Measurements from ENCODE around the gene FOXRED2. TPM values are rescaled to one million over a fixed set of nuclear protein-coding genes. Genes with fewer than 3 reads are reported as not detected.
A peak's percentile ranks its signal among the peaks of the same experiment; 100 is the strongest.

The FOXRED2 gene
- total RNA-seq (2014; rRNA removed; shearing (Covaris generic)) (16.2 and 22.6 TPM in 2 replicates), total RNA-seq (2022) (40.6 and 48.3 TPM in 2 replicates), Bru-seq, nascent RNA (percentile 55 among the genes with signal in this experiment), BruChase-seq, experiment 1, labeled RNA remaining after a 6-hour chase (percentile 75 among the genes with signal in this experiment), BruChase-seq, experiment 2, labeled RNA remaining after a 2-hour chase (percentile 65 among the genes with signal in this experiment)
- long read RNA-seq, full-length matches to known transcripts: 9 of 48 reads
- long read RNA-seq, partial matches to known transcripts: 7 of 48 reads
- long read RNA-seq, other reads (novel, unspliced or antisense): 32 of 48 reads

DNA sequence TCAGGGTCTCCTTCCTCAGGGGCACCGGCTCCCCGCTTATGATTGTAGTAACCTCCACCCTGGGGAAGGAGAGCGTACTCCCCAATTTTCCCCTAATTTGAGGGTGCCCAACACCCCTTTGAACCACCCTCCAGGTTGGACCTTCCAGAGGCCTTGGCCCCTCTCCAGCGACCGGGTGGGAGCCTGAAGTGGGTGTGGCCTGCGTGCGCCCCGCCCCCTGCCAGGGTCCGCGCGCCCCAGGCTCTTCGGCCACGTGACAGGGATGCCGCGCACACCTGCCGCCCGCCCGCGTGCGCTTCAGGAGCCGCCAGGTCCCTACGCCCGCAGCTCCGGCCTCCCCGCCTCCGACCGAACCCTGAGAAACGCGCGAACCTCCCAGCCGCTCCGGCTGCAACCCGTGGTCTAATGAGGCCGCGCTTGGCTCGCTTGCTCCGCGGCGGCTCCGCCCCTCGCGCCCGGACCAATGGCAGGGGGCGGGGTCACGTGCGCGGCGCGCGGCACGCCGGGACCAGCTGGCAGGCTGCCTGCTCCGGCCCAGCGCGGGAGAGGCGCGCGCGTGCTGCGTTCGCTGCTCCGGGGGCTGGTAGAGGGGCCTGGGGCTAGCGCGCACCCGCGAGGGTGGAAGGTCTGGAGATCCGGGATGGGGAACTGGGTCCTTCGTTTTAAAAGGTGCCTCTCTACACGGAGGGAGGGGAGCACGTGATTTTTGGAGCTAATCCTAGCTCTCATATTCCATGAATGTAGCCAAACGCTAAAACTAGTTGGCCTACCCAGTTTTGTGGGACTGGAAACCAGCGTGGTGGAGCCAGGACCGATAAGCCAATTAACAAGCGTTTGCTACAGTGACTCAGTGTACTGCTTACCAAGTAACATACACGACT is at the start of gene FOXRED2:
Gene FOXRED2, minus strand, starts transcription at position 404 of the 881 bp plus-strand sequence. CDS start 618 bp downstream, outside the sequence.
- Histone ChIP-seq H3K27ac (ENCODE audit: low read depth, low read length, poor library complexity, severe bottlenecking) (peak within 1 kb of the TSS; percentile 73), H3K9me2 (ENCODE audit: insufficient read depth, low read length) (no peaks in the 10 kb centered on the region), H3K9me3 (ENCODE audit: low read length) (no peaks in the 10 kb centered on the region), H2AFZ (ENCODE audit: low read length) (peak within 1 kb of the TSS; percentile 78), H3K4me3 (ENCODE audit: low read depth, low read length, poor library complexity, severe bottlenecking) (peak within 1 kb of the TSS; percentile 71), H3K4me2 (ENCODE audit: low read length) (peak within 1 kb of the TSS; percentile 84), H4K20me1 (ENCODE audit: insufficient read depth, low read length) (no peaks in the 10 kb centered on the region), H3K36me3 (ENCODE audit: insufficient read depth, low read length) (peaks cover 42% of the 10 kb centered on the region), H3K79me2 (ENCODE audit: insufficient read depth, low read depth, low read length) (0 out of 2 replicates have a peak, but pooled peaks cover 7% of the 10 kb centered on the region), H3K4me1 (ENCODE audit: insufficient read depth, low read length, poor library complexity, severe bottlenecking) (peaks cover 29% of the 10 kb centered on the region)
- TF ChIP-seq EZH2phosphoT487 (IDR thresholded peaks at IDR 0.05; ENCODE audit: borderline replicate concordance, low read depth, low read length): no peak
- TF ChIP-seq, protein P1, sequence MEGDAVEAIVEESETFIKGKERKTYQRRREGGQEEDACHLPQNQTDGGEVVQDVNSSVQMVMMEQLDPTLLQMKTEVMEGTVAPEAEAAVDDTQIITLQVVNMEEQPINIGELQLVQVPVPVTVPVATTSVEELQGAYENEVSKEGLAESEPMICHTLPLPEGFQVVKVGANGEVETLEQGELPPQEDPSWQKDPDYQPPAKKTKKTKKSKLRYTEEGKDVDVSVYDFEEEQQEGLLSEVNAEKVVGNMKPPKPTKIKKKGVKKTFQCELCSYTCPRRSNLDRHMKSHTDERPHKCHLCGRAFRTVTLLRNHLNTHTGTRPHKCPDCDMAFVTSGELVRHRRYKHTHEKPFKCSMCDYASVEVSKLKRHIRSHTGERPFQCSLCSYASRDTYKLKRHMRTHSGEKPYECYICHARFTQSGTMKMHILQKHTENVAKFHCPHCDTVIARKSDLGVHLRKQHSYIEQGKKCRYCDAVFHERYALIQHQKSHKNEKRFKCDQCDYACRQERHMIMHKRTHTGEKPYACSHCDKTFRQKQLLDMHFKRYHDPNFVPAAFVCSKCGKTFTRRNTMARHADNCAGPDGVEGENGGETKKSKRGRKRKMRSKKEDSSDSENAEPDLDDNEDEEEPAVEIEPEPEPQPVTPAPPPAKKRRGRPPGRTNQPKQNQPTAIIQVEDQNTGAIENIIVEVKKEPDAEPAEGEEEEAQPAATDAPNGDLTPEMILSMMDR (conservative IDR thresholded peaks at IDR 0.05; ENCODE audit: low read length): no peak
- BruUV-seq (replicated peaks): no TSS peak
- ChIA-PET CTCF (ENCODE audit: unreplicated experiment) (no interaction called here), POLR2A (interaction anchor here (0.6 to 4.2 kb wide), 5 partner anchors 9 to 21 kb away, joined by 3 to 14 read pairs (median 3); no protein-coding TSS in a partner anchor)
- peak; percentile 94 for DNase-seq (ENCODE audit: low spot score)
- intact Hi-C loops (cut with micrococcal nuclease; ENCODE audit: unreplicated experiment): no loop called here

- H3K79me2 ChIP-seq (ENCODE audit: insufficient read depth, low read depth, low read length): no peaks in the 10 kb centered on the region
- H3K9me3 ChIP-seq (ENCODE audit: low read length): no peaks in the 10 kb centered on the region
- TF ChIP-seq EZH2phosphoT487 (IDR thresholded peaks at IDR 0.05; ENCODE audit: borderline replicate concordance, low read depth, low read length): no peak
- TF ChIP-seq, protein P1 (conservative IDR thresholded peaks at IDR 0.05; ENCODE audit: low read length): no peak
- ChIA-PET POLR2A (interaction anchor here (0.7 kb wide), 1 partner anchor 11 kb away, joined by 3 read pairs; no protein-coding TSS in a partner anchor), CTCF (ENCODE audit: unreplicated experiment) (no interaction called here)
- H3K4me1 ChIP-seq (ENCODE audit: insufficient read depth, low read length, poor library complexity, severe bottlenecking): peaks cover 32% of the 10 kb centered on the region
- no peaks in the 10 kb centered on the region for H4K20me1 ChIP-seq (ENCODE audit: insufficient read depth, low read length)
- H3K4me3 ChIP-seq (ENCODE audit: low read depth, low read length, poor library complexity, severe bottlenecking): no peak overlapping the region
- intact Hi-C loops (cut with micrococcal nuclease; ENCODE audit: unreplicated experiment): no loop called here
- no TSS peak for BruUV-seq (replicated peaks)
- no peak overlapping the region for H3K4me2 ChIP-seq (ENCODE audit: low read length)
- peak; percentile 13 for DNase-seq (ENCODE audit: low spot score)
- H3K27ac ChIP-seq (ENCODE audit: low read depth, low read length, poor library complexity, severe bottlenecking): no peak overlapping the region
- H2AFZ ChIP-seq (ENCODE audit: low read length): no peak overlapping the region
- H3K9me2 ChIP-seq (ENCODE audit: insufficient read depth, low read length): no peaks in the 10 kb centered on the region
- H3K36me3 ChIP-seq (ENCODE audit: insufficient read depth, low read length): no peaks in the 10 kb centered on the region
These were observed 47.3 kb upstream of the FOXRED2 start for GRCh38 chr22:36554098-36554497.

All from OCI-LY7 (cell line).